GM21528 (cell line): ENCODE results near the gene ARHGEF7.

Experiments
- ATAC-seq: cut with Tn5 transposase; IDR thresholded peaks from one replicate; pipeline ENCODE4 v1.9.1; 2021; ENCODE audit warnings: mild to moderate bottlenecking, moderate library complexity; ENCODE audit not compliant: unreplicated experiment, low FRiP score

ARHGEF7 gene

GRCh38 chr13:111267205-111267604, 152.1 kb downstream of the ARHGEF7 start:
- ATAC-seq = no peak

DNA sequence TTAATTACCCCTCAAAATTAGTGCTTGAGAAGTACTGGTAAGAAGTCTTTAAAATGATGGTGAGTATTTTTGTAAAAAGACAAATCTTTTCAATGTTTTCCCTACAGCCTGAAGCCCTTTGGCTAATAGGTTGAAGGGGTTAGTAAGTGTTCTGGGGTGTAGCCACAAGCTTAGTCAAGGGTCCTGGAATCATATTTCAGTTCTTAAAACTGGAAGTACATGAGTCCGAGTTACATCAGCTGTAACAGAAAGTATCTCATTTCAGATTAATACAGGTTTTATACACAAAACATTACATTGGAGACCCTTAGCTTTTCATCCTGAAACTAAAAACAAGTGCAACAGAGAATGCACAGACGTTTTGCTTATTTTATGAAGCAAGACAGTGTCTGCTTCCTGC, 152.7 kb downstream of the ARHGEF7 start:
- no peak for ATAC-seq

GRCh38 chr13:111269508-111269907, 154.4 kb downstream of the ARHGEF7 start:
- ATAC-seq = no peak

GRCh38 chr13:111270126-111270525, 155.0 kb downstream of the ARHGEF7 start:
- ATAC-seq = no peak

DNA sequence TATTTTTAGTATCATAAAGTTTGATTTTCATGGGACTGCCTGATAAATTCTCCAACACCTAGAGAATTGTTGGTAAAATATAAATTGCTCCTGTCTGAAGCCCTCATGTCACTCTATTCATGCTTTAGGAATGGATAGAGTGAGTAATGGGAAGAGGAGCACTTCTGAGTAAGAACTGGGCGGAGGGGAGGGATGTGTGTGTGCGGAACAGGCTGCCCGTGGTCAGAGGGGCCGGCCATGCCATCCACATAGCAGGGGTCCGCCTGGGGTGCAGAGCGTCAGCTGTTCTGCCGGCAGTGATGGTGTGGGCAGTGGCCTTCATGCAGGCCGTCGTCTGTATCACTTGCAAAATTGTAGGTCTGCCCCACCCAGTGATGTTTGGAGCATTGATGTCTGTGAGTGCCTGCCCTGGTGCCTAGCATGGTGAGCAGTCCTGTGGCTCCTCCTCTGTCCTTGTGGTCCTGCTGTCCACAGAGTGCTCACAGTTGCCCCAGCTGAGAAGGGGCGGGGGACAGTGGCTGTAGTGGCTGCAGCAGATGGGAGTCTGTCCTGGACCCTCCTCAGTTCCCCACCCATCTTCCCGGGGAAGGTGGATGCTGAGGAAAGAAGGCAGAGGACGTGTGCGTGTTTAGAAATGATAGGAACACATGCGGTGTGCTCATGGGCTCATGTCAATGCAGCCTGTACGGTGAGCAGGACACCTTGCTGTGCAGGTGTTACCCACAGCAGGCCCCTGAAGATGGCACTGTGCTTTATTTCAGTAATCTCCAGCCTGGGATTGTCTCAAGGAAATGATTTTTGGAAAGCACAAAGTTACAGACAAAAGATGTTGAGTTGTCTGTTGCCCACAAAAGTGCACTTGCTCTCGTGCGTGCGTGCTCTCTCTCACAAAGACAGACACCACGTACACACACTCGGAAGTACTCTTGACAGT, 155.9 kb downstream of the ARHGEF7 start:
- no peak for ATAC-seq

GRCh38 chr13:111272117-111272516, 157.0 kb downstream of the ARHGEF7 start:
- no peak for ATAC-seq

GRCh38 chr13:111275382-111275781, 160.3 kb downstream of the ARHGEF7 start:
- no peak for ATAC-seq

DNA sequence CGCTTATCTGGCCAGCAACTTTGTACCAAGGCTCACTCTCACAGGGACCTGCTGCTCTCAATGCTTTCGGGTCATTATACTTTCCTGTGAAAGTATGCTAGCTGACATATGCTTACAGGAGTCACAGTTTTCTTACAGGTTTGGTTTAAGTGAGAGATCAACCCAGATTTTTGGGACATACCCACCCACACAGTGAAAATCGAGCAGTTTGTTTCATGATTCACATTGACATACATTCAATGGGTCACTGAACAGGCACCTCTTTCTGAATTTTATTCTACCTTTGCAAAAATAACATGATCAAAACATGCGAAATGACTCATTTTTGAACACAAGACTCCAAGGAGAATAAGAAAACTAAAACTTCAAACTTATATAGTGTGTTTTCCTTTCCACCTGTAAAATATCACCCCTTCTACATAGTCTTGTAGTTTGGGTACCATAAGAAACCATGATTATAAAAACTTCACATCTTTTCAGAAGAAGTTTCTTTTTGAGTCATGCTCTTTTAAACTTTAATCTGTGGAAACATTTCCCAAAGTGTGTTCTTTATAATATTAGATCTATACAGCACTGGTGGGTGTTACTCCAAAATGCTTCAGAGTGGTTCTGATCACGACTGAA, 161.0 kb downstream of the ARHGEF7 start:
- ATAC-seq = no peak

DNA sequence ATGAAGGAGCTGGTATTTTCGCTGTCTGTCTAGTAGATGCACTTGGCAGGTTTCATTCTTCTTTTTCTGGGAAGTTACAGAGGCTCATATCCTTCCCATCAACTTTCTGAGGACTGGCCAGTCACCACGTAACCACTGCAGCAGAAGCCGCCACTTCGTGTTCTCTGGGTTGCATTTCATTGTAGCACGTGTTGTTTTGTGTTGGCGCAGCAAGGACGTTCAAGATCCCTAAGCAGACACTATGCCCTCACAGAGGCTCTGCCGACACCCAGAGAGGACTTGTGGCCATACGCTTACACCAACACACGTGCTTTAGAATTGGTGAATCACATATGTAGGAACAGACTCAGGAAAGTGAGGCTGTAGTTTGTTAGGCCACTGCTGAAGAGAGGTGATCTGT, 163.1 kb downstream of the ARHGEF7 start:
- no peak for ATAC-seq

DNA sequence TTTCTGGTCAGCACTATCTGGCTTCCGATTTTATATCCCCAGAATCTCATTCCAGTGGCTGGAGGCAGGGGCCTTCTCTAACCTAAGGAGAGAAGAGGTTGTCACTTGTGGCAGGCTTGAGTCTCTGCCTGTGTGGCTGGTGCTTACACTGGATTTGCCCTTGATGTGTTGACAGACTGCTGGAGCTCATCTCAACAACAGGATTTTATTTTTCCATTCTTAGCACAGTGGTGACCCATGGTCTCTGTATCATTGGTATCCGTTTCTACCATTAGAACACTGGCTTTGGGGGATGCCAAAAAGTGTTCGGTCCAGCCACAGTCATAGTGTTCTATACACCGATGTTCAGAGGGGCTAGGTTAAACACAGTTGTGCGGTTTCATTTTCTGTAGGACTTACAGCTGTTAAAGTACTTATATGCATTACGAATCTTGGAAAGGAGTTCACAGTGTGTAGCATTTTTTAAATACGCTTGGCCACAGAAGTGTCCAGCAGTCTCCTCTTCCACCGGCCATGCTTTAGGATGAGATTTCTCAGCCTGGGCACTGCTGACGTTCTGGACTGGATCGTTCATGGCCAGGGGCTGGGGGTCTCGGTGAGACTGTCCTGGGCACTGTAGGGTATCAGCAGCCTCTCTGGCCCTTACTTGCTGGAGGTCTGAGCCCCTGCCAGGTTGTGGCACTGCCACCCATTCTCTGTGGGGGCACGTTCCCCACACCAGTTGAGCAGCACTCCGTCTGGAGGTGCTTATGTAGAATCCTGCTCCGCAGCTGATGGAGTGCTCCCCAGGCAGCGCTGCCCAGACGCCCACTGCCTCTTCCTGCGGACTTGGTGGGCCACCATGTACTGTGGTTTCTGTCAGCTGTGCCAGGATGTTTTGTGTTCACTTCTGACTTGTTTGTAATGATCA, 163.9 kb downstream of the ARHGEF7 start:
- ATAC-seq = no peak

- no peak for ATAC-seq
Measured at GRCh38 chr13:111280226-111280625, 165.1 kb downstream of the ARHGEF7 start.

GRCh38 chr13:111280681-111281585, 165.8 kb downstream of the ARHGEF7 start:
- no peak for ATAC-seq

GRCh38 chr13:111281751-111282311, 166.7 kb downstream of the ARHGEF7 start:
- no peak for ATAC-seq

DNA sequence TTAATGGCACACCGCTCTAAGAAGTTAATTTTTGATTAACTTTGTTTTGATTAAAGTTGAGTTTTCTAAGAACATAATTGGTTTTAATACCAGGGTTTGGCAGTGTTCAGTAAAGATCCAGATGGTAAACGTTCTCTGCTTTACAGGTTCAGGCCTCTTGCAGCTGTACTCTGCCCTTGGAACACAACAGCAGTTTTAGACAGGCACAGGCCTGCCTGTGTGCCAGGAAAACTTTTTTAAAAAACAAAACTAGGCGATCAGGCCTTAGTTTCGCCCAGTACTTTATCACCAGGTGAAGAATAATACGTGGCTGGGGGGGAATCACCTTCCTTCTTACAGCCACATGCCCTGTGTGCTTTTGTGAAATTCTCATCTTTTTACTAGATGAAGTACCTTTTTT, 167.3 kb downstream of the ARHGEF7 start:
- ATAC-seq = no peak

DNA sequence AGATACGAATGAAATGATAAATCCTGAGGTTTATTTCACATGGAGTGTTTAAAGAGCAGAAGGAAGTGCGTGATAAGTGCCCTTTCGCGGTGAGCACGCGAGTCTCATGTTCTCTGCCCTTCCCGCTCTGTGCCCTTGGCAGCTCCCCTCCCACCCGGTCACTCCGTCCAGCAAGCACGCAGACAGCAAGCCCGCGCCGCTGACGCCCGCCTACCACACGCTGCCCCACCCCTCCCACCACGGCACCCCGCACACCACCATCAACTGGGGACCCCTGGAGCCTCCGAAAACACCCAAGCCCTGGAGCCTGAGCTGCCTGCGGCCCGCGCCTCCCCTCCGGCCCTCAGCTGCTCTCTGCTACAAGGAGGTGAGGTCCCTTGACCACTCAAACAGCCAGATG, 167.9 kb downstream of the ARHGEF7 start:
- no peak for ATAC-seq

DNA sequence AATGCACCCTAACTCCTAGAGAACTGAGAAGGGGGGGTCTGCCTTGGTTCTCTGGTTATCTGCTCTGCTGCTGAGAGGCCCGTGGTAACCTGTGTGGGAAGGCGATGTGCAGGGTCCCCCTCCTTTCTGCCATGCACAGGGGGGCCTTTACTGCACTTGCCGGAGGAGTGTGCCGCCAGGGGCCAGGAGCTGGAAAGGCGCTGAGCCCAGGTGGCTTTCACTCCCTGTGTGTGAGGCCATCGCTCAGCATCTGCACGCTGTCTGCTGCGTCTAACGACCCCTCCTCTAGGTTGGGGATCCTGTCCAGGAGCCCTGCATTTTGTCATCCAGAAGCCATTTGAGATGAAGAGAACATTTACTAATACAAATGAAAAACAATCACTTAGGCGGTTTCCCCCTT, 168.3 kb downstream of the ARHGEF7 start:
- no peak for ATAC-seq

- no peak for ATAC-seq
Measured at GRCh38 chr13:111283991-111284390, 168.9 kb downstream of the ARHGEF7 start.

- no peak for ATAC-seq
Measured at GRCh38 chr13:111284565-111284964, 169.5 kb downstream of the ARHGEF7 start.

GRCh38 chr13:111286162-111286561, 171.1 kb downstream of the ARHGEF7 start:
- no peak for ATAC-seq

GRCh38 chr13:111286749-111287148, 171.6 kb downstream of the ARHGEF7 start:
- no peak for ATAC-seq
